SK-N-MC (cell line): Measurements from ENCODE around the gene HSPB6.

ENCODE experiments used
- EZH2 ChIP-seq: fragments of 200-600 bp; sonication (generic); IDR thresholded peaks from one replicate; pipeline ENCODE4 v1.6.1; 2017; ENCODE audit warnings: antibody characterized with exemption
- FOXP2 ChIP-seq: optimal IDR thresholded peaks from 2 replicates; pipeline ENCODE3; 2011; ENCODE audit warnings: mild to moderate bottlenecking, moderate library complexity; ENCODE audit not compliant: insufficient read depth; ENCODE audit errors: extremely low read length, control extremely low read depth
- POLR2AphosphoS5 ChIP-seq: IDR thresholded peaks from 2 replicates; pipeline ENCODE4 v1.6.1; 2012; ENCODE audit warnings: mild to moderate bottlenecking, low read depth, low read length, borderline replicate concordance

GRCh38 chr19:35793381-35794165, 36.7 kb upstream of the HSPB6 start:
- no peak for TF ChIP-seq EZH2
- TF ChIP-seq POLR2AphosphoS5 = no peak
- TF ChIP-seq FOXP2 = no peak
